SH-SY5Y (cell line): ENCODE data around the gene CCSER1.

Experiments used
- GATA2 ChIP-seq: IDR thresholded peaks from 2 replicates; pipeline ENCODE4 v1.6.1; 2011; ENCODE audit warnings: mild to moderate bottlenecking, low read depth, low read length
- GATA3 ChIP-seq: IDR thresholded peaks from 2 replicates; pipeline ENCODE4 v1.6.1; 2011; ENCODE audit warnings: low read depth, mild to moderate bottlenecking, low read length, moderate library complexity

- TF ChIP-seq GATA3 (no peak), GATA2 (no peak)
These were observed 819.8 kb downstream of the CCSER1 start for GRCh38 chr4:90946945-90947344.
